Fibroblast of skin of scalp (primary cell): ENCODE measurements around the gene TRHDE.

Experiments used
- DNase-seq: peaks from one replicate; pipeline ENCODE4 v3.0.0-alpha.2; 2013

TRHDE gene

DNA sequence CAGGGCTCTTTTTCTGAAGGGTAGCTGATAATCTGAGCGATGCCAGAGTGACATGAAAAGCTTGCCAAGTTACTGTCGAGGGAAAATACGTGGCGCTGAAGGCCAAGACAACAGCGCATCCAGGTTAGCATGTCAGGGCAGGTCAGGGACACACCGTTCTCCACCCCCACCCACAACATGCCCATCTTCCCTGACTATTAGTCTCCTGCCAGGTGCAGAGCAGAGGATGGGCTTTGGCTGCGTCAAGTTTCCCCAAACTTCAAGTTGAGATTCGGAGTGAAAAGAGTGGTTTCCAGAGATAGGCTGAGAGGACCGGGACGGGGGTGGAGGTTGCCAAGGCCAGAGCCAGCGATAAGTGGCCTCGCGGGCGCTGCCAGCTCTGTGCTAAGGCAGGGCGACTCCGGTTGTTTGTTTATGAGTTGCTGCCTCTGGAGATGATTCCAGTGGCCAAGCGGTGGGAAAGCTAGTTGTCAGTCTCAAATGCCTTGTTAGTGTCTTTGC, 1.7 kb downstream of the TRHDE start:
- DNase-seq, result no peak

DNA sequence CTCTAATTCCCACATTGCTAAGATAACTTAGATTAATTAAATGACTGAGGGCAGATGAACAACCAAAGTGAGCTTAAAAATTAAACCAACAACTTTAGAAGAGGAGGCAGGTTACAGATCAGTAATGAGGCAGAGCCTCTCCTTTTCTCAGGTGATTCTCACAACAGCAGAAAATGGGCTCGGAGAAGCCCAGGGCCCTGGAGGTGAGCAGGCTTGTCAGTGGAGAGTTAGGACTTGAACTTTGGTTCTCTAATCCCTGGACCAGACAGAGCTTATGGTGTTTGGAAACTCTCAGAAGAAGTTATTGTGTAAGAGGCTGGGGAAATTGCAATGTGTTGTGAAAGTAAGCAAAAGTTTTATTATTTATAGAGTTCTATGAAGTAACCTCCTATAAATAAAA, 2.8 kb downstream of the TRHDE start:
- DNase-seq, result peak; percentile 20

DNA sequence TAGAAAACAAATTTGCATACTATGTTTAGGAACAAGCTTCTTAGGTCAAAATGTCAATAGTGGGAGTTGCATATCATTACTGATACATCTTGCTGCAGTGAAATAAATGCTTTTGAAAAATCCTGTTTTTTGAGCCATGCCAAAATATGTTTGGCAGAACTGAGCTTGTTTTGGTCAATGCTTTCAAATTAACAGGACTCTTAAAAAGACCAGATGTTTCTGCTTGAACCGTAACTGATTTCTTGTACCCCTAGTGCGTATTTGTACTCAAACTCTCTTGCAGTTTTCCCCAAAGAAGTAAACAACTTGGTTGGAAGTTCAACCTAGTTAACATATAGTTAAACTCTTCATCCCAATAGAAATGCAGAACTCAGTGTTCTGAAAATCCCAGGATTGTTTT, 3.4 kb downstream of the TRHDE start:
- no peak for DNase-seq

DNA sequence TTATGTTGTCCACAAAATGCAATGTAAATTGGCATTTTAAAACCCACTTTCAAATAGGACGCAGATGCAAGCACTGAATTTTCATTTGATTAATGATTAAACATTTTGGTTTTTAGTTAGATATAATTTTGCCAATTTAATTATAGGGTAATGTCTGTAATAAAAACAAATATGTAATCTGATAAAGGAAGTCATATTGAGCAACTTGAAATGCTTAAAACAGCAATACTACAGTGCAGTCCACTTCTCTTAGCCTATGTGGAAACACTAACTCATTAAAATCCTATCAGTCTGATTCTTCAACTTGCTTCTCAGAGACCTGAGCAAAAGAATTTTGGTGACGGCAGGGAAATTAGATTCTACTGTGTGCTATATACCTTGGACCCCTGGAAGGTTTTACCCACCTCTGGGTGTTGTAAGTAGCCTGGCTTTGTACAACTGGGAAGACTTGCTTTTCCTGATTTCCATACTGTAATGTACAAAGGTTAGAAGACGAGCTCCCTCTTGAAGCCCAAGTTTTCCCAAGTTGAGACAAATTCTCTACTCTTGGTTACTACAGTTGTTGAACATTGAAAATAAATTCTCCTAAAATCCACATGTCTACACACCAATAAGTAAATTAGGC, 4.1 kb downstream of the TRHDE start:
- no peak for DNase-seq

DNA sequence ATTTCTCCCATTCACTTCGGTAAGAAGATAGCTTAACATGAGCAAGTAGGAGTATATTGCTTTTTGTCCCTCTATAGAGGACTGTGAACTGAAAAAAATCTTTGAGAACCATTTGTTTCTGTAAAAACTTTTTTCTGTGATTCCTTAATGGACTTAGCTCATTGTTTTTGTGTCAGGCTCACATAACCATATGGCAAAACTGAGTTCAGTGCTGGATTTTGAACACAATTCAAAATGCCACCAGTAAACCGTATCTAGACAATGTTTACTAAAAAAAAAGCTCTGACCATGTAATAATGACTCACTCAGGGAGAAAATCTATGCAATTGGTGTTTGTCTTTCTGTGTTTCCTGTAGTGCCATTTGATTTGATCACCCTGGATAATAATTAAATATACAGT, 5.2 kb downstream of the TRHDE start:
- DNase-seq, result peak; percentile 18

DNA sequence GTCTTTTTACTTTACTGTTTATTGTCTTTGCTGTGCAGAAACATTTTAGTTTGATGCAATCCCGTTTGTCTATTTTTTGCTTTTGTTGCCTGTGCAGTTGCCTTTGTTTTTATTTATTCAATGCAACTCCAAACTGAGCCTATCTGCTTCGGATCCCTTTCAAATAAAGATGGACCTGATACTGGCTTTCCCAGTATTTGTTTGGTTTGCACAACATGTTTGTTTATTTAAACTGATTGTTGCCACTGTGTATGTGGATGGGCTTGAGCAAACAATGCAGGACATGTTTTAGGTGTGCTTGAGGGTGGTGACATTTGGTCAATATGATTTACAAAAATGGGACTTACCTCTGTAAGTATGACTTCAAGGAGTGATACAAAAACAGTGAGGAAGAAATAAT, 6.7 kb downstream of the TRHDE start:
- DNase-seq, result no peak

DNA sequence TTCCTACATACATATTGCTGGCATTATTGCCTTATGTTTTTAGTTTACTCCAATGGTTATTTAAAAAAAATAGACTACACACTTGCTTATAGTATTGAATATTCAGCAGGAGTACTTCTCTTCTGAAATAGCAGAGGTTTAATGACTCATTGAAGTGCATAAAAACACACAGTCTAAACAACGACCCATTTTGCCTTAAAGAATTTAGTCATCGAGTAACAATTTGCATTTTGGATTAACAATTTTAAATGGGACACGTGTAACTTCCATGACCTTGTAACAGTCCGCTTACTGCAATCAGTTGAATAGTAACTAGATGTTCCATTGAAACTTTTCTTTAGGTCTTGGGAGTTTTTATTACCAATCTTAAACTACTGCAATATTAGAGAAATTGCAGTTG, 9.0 kb downstream of the TRHDE start:
- DNase-seq, result peak; percentile 28

DNA sequence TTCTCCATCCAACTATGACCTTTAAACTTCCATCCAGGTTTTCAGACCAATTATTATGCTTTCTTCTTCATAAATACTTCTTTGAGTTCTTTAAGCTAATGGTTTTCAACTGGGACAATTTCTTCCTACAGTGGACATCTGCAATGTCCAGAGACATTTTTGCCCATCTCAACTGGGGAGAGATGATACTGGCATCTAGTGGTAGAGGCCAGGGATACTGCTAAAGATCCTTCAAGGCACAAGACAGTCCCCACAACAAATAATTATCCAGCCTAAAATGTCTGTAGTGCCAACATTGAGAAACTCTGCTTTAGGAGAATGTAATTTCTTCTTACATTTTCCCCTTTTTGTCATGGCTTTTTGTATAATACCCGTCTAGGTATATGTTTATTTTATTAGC, 10.6 kb downstream of the TRHDE start:
- DNase-seq, result peak; percentile 43

DNA sequence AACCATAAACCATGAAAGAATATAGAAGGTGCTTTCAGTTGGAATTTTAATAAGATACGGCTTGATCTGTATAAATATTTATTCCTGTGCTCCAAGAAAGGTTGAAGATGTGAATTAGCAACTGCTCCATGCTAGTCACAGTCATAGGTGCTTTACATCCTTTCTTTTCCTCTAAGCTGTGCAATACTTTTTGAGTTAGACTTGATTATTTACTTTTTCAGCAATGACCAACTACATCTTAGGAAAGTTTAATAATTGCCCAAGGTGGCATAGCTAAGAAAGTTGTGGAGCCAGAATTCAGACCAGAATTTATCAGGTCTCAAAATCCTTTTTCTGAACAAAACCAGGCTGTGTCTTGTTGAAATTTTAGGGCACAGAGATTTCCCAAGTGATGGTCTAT, 13.7 kb downstream of the TRHDE start:
- DNase-seq, result no peak

DNA sequence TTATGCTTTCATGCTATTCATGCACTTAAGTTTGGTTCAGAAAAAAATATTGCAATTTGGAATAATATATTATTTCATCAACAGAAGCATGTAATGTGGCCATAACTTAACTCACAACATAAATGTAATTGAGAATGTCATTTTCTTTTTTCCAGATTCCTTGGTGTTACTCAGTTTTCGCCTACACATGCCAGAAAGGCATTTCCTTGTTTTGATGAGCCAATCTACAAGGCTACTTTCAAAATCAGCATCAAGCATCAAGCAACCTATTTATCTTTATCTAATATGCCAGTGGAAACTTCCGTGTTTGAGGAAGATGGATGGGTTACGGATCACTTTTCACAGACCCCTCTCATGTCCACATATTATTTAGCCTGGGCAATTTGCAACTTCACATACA, 14.4 kb downstream of the TRHDE start:
- DNase-seq, result no peak

DNA sequence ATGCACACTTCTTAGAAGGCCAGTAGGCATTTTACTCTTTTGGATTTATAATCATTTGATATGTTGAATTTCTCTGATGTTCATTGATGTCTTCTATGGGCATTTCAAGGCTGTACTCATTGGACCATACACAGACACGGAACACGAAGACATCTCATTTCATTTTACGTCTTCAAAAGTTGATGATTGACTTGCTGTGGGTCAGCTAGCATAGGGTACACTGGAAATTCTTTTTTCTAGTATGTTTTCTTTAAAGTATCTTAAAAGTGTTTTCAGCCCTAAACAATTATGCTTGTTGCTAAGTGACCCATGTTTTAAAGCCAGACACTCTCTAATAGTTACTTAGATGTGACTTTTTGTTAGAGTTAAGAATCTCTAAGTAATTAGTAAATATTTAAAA, 16.3 kb downstream of the TRHDE start:
- no peak for DNase-seq

DNA sequence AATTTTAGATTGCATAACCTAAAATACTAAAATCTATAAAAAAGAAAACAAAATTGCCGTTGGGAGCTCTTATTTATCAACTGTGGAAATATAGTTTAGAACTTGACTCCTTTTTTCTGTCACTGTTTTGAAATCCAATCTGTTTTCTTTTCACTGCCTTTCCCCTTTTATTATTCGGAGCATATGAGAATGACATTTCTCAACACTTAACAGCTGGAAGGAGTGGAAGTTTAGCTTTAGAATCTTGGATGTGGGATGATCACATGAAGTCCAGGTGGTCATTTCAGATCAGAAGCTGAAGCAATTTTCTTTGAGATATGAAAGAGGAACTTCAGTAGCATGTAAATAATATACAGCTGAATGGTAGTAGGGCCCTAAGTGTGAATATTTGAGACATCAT, 16.7 kb downstream of the TRHDE start:
- DNase-seq, result no peak

DNA sequence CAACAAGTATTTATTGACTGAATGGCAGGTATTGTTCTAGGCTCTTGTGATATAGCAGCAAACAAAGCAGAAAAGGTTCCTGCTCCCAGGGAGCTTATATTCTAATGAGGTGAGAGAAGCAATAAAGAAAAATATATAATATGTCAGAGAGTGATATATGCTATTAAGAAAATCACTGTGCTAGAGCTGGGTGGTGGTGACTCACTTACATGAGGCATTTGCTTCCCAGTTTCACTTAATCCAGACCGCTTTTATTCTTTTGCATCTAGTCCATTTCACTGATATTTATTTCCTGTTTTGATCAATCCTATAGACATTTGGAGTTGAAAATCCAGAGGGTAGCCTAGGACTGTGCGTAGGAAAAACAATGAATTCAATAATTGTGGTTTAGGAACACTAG, 17.5 kb downstream of the TRHDE start:
- no peak for DNase-seq

DNA sequence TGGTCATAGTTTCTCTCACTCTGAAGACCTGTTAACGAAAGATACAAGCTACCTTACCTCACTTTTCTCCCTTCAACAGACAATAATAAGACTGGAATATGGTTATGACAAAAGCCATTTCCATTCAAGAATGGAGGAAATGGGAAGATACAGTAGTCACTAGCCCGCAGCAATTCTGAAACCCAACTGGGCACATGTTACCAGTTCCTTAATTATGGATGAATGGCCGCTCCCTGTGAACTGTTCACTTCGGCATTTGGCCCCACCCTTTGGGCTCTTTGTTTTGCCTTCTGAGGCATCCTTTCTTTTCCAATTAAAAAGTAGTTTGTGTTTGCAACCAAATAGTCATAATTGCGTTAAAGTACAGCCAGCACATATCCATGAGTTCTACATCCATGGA, 19.0 kb downstream of the TRHDE start:
- no peak for DNase-seq

DNA sequence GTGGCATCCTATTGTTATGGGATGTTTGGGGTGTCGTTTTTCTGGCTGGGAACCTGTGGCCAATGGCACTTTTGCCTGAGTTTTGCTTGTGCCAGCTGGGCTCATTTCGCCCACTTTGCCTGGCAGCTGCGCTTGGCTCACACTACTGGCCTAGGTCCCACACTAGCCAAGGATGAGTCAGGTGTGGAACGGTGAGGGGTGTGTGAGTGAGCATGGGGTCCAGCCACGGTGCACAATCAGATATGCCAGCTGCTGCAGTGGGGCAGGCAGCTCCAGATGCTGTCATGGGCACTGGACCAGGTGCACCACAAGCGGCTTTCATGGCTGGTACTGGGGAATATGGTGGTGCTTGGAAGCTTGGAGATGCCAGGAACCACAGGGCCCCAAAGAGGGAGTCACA, 21.5 kb downstream of the TRHDE start:
- DNase-seq, result no peak

DNA sequence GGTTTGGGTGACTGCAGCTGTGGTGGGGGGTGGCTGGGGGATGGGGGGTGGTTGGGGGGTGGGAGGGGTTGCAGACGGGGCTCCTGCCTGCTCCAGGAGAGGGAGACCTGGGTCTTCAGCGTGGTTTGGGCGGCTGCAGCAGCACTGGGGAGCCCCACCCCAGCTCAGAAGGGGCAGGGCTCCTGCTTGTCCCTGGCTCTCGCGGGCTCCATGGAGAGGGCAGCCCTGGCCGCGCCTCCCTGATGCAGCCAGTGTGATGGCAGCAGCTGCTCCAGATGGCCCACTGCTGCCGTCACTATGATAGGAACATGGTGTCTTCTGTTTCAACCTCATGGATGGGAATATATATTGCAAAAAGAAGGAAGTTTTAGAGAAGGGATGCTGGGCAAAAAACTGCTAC, 22.9 kb downstream of the TRHDE start:
- DNase-seq, result no peak

DNA sequence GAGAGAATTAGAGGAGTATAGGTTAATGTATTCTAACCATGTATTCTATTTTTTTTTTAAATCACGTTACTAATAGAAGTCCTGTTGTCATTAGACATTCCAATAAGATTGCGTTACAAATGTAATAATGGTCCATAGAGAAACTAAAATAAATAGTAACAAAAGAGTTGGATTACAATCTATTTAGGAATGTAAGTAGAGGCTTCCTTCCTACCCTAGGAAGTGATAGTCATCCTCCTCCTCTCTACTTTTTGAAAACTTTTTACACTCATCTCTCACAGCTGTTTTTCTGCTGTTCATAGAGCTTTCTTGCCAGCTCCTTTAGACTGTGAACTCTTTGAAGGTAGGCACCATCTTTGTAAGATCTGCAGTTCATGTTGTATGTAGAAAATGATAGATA, 23.6 kb downstream of the TRHDE start:
- peak; percentile 48 for DNase-seq

DNA sequence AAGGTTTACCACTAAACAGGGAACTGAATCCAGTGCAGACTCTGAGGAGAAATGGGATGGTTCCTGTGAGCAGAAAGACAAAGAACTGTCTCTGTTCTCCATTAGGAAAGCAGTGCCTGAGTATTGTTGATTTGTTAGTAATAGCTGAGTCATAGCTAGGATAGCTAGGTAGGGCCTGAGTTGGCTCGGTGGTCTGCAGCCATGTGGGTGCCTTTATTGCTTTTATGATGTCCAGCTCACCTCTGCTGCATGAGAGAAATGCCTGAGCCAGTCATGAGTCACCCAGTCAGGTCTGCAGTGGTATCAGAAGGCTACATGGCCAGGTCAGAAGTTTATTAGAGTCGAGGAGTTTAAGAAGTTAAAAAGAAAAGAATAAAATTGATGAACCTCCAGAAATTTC, 24.2 kb downstream of the TRHDE start:
- DNase-seq, result peak; percentile 13

DNA sequence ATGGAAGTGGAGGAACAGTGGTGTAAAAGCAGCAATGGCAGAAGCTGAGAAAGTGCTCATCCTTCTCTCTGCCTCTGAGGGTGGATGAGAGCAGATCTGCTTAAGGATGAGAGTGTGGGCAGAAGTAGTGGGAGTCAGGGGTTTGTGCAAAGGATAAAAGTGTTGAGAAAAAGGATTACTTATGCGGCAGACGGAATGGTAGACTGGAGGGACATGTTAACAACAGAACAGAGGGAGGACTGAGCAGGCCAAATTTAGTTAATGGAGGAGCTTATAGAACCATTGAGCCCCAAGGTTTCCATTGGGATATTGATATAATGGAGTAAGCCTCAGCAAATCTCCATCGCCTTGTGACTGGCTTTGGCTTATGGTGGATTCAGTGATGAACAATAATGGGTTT, 25.5 kb downstream of the TRHDE start:
- no peak for DNase-seq

DNA sequence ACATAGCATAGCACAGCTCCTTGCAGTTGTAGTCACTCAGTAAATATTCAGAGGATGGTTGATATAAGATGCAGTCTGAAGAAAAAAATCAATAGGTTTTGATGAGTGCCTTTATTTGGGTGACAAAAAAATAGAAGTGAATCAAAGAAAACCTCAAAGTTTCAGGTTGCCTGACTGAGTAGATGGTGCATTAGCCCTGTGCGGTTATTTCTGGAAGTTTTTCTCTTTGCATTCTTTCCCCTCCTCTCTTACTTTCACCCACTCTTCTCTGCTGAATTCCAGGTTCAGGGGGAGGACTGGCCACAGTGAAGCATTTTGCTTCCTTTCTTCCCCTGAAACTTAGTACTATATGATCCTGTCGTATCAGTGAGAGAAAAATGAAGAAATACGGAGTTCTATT, 28.6 kb downstream of the TRHDE start:
- no peak for DNase-seq

DNA sequence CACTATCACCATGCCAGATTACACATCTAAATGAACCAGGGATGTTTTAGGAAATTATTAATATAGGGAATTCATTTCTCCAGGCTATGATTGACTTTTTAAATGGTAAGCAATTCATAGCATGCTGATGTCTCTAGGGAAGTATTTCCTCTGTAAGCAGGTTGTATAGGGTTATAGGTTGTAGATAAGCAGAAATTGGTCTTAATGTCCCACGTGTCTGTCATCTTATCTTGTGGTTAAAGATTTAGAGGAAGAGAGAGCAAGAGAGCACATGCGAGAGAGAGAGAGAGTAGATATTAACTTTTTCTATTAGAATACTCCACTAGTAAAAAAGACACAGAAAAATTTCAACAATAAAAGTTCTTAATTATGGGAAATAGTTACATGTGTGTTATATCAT, 32.6 kb downstream of the TRHDE start:
- no peak for DNase-seq

DNA sequence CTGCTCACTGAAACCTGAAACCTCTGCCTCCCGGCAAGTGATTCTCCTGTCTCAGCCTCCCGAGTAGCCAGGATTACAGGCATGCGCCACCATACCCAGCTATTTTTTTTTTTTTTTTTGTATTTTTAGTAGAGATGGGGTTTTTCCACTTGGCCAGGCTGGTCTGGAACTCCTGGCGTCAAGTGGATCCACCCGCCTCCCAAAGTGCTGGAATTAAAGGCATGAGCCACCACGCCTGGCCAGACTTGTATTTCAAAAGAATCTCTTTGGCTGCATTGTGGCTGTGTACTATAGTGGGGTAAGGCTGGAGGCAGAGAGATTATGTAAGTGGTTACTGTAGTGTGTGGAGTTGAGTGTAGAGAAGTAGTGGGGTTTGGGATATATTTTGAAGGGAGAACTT, 35.1 kb downstream of the TRHDE start:
- no peak for DNase-seq

DNA sequence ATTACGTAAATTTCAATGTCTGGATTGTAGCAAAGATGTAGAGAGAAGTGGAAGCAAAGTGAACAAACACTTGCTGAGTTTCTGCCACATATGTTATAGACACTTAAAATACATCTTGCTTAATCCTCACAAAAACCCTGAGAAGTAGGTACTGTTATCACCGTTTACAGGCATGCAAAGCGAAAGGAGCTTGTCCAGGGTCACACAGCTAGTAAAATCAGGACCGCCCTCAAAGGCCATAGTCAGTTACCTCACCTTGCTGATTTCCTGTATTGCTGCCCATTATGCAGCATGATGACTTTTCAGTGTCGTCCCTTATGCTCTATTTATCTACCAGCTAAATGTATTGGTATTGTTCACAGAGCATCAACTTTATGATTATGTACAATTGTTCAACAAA, 39.8 kb downstream of the TRHDE start:
- DNase-seq, result no peak

DNA sequence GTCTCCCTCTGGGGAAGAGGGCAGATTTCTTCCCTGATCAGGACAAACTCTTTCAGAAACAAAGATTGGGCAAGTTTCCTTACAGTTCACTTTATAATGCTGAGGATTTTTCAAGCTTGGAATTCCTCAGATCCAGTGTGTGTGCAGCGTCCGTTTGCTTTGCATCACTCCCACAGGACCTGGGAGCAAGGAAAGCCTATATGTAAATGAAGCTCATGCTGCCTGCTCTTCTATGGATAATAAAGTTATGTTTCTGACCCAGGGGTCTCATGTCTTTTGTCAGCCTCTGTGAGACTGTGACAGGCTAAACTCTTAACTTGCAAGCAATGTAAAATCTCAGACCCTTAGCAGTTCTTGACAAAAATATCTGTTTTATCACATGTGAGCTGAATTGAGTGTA, 41.6 kb downstream of the TRHDE start:
- DNase-seq, result peak; percentile 4

DNA sequence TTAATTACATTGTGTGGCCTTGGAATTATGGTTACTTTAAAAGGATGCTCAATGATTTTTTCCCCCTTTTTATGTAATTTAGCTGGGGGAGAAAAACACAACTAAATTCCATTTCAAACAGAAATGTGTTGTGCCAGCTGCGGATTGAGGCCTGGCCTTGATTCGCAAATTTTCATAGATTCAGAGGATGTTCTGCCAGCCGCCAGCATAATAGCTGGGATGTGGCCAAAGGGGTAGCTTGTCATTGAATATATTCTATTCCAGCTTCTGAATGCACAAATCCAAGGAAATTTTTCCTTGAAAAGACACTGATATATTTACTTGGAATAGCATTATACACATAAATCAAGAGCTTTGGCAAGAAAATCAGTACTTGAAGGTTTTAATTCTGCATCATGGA, 43.7 kb downstream of the TRHDE start:
- no peak for DNase-seq
